Measurements from ENCODE around the gene VSNL1. TPM values are rescaled to one million over a fixed set of nuclear protein-coding genes. Genes with fewer than 3 reads are reported as not detected.

Gene VSNL1
- total RNA-seq, 6 donors from 2014 or later, result 0.33 to 1.2 (median 0.94) TPM; not detected in 3

- peak in 1 of 2 donors; percentile 46 for DNase-seq
- H3K27ac ChIP-seq, result no peak overlapping the region
- H3K27me3 ChIP-seq, result no peaks in the 10 kb centered on the region
- TF ChIP-seq, protein P1, sequence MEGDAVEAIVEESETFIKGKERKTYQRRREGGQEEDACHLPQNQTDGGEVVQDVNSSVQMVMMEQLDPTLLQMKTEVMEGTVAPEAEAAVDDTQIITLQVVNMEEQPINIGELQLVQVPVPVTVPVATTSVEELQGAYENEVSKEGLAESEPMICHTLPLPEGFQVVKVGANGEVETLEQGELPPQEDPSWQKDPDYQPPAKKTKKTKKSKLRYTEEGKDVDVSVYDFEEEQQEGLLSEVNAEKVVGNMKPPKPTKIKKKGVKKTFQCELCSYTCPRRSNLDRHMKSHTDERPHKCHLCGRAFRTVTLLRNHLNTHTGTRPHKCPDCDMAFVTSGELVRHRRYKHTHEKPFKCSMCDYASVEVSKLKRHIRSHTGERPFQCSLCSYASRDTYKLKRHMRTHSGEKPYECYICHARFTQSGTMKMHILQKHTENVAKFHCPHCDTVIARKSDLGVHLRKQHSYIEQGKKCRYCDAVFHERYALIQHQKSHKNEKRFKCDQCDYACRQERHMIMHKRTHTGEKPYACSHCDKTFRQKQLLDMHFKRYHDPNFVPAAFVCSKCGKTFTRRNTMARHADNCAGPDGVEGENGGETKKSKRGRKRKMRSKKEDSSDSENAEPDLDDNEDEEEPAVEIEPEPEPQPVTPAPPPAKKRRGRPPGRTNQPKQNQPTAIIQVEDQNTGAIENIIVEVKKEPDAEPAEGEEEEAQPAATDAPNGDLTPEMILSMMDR (IDR thresholded peaks at IDR 0.05), result peak; percentile 60 to 87 (median 80)
- TF ChIP-seq EP300 (IDR thresholded peaks at IDR 0.05), result no peak
- peaks cover 0 to 14% (median 4%) of the 10 kb centered on the region in 4 donors for H3K4me1 ChIP-seq
- H3K4me3 ChIP-seq, result no peak overlapping the region
- no peaks in the 10 kb centered on the region for H3K36me3 ChIP-seq
- no peaks in the 10 kb centered on the region for H3K9me3 ChIP-seq
- ATAC-seq (ENCODE audit: low FRiP score in 2 of 2), result peak; percentile 67 to 81
- 0 to 4% methylated on average over 3 of the region's 3 CpGs for WGBS, 2 donors
Measured at GRCh38 chr2:17646081-17646554, 105.6 kb downstream of the VSNL1 start.

- WGBS, 2 donors, result 55 to 56% methylated on average over 5 of the region's 5 CpGs
- TF ChIP-seq, protein P1 (IDR thresholded peaks at IDR 0.05), result no peak
- TF ChIP-seq POLR2A (IDR thresholded peaks at IDR 0.05) (no peak), EP300 (IDR thresholded peaks at IDR 0.05) (no peak), POLR2AphosphoS5 (IDR thresholded peaks at IDR 0.05) (no peak)
- peaks cover 0 to 14% (median 4%) of the 10 kb centered on the region in 4 donors for H3K4me1 ChIP-seq
- H3K27me3 ChIP-seq, result no peaks in the 10 kb centered on the region
- no peaks in the 10 kb centered on the region for H3K36me3 ChIP-seq
- ATAC-seq (ENCODE audit: low FRiP score in 2 of 2), result no peak
- no peaks in the 10 kb centered on the region for H3K9me3 ChIP-seq
- H3K27ac ChIP-seq, result no peak overlapping the region
- H3K4me3 ChIP-seq, result no peak overlapping the region
- DNase-seq, result no peak
Measured at GRCh38 chr2:17646838-17647701, 106.6 kb downstream of the VSNL1 start.

GRCh38 chr2:17648581-17648980 is 108.1 kb downstream of the VSNL1 start:
- H3K4me3 ChIP-seq, result no peak overlapping the region
- no peaks in the 10 kb centered on the region for H3K9me3 ChIP-seq
- no peak overlapping the region for H3K27ac ChIP-seq
- no peaks in the 10 kb centered on the region for H3K36me3 ChIP-seq
- 71 to 92% methylated on average over 1 of the region's 1 CpG for WGBS, 2 donors
- no peak for TF ChIP-seq POLR2AphosphoS5 (IDR thresholded peaks at IDR 0.05)
- TF ChIP-seq POLR2A (IDR thresholded peaks at IDR 0.05), result no peak
- TF ChIP-seq EP300 (IDR thresholded peaks at IDR 0.05), result no peak
- TF ChIP-seq, protein P1 (IDR thresholded peaks at IDR 0.05), result no peak
- no peaks in the 10 kb centered on the region for H3K27me3 ChIP-seq
- DNase-seq (no peak), ATAC-seq (ENCODE audit: low FRiP score in 2 of 2) (no peak)
- H3K4me1 ChIP-seq, result peaks cover 0 to 13% (median 4%) of the 10 kb centered on the region in 4 donors

GRCh38 chr2:17649026-17649425 is 108.5 kb downstream of the VSNL1 start:
- H3K27ac ChIP-seq, result no peak overlapping the region
- no peaks in the 10 kb centered on the region for H3K36me3 ChIP-seq
- TF ChIP-seq POLR2A (IDR thresholded peaks at IDR 0.05) (no peak), POLR2AphosphoS5 (IDR thresholded peaks at IDR 0.05) (no peak), EP300 (IDR thresholded peaks at IDR 0.05) (no peak)
- TF ChIP-seq, protein P1 (IDR thresholded peaks at IDR 0.05), result no peak
- no peaks in the 10 kb centered on the region for H3K27me3 ChIP-seq
- no peak for DNase-seq
- H3K4me1 ChIP-seq, result peaks cover 0 to 11% (median 4%) of the 10 kb centered on the region in 4 donors
- H3K4me3 ChIP-seq, result no peak overlapping the region
- no peak for ATAC-seq (ENCODE audit: low FRiP score in 2 of 2)
- H3K9me3 ChIP-seq, result no peaks in the 10 kb centered on the region
- WGBS, 2 donors, result 93 to 100% methylated on average over 8 to 11 of the region's 11 CpGs

Measured in upper lobe of left lung (tissue), 6 donors.